GM18499 (cell line): Measurements from ENCODE around the gene RWDD3.

Experiments used
- ATAC-seq: cut with Tn5 transposase; IDR thresholded peaks from one replicate; pipeline ENCODE4 v1.9.1; 2021; ENCODE audit warnings: moderate number of reproducible peaks; ENCODE audit not compliant: insufficient read depth, unreplicated experiment

The RWDD3 gene

DNA sequence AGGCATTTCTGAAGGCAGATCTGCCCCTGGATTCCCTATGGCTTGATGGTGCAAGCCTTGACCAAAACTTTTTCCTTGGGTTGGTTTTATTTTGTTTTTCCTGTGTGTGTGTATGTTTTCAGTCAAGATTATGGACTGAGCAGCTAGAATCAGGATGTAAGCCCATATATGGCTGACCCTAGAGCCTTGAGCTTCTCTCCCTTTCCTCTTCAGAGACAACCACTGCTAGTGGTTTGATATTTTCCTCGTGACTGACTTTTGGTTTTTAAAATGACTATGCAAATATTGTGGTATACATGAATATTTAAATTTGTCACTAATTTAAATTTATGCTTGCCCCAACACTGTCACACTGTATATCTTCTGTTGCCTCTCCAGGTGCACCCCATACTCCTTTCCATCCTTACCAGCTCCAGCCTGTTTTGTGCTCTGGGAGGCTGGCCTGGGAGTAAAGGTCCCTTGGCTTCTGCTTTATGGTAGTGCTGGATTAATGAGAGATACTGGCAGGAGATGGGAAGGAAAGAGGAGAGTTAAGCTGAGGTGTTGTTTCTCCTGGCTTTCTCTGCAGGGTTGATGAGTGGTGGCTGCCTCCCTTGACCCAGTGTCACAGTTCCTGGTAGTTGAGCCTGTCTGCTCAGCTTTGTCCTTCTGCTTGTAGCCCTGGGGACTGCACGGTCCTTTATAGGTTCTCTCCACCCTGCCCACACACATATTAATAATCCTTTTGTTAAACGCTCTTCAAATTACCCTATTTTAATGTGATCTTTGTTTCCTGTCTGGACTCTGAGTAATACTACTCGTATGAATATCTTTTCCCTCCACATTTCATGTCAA is 44.4 kb downstream of the RWDD3 start:
- no peak for ATAC-seq

GRCh38 chr1:95281781-95282517 is 47.9 kb downstream of the RWDD3 start:
- no peak for ATAC-seq

- ATAC-seq = no peak
Measured at GRCh38 chr1:95282518-95282895, 48.5 kb downstream of the RWDD3 start.

DNA sequence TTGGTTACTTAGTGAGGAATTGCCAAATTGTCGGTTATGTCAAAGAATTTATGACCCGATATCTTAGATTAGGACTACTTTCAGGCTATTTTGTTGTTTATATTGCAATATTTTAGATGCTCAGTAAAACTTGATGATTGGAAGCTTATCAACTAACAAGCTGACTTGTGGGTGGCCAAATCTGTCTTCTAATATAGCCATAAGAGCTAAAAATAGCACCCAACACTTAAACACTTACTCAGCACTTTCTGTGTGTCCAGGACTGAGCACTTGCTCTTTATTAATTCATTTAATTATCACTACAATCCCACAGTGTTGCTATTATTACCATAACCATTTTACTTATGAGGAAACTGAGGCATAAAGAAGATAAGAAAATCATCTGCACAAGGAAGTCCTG is 50.4 kb downstream of the RWDD3 start:
- ATAC-seq = no peak

DNA sequence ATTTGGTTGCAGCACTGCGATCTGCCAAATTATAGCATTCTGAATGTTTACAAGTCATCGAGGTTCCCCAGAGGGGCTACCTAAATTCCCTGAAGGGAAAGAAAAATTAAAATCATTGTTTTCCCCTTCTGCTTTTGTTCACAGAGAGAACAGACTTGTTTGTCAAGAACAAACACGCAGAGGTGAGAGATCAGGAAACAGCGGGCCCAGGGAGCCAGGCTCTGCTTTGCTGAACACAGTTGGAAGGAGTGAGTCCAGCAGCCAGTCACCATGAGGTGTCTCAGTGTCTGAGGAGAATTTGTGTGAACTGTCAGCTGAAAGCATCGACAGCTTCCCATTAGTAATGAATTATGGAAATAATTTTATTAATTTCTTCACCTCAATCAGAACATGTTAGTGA is 52.5 kb downstream of the RWDD3 start:
- no peak for ATAC-seq

GRCh38 chr1:95287081-95287480 is 53.1 kb downstream of the RWDD3 start:
- ATAC-seq = no peak

DNA sequence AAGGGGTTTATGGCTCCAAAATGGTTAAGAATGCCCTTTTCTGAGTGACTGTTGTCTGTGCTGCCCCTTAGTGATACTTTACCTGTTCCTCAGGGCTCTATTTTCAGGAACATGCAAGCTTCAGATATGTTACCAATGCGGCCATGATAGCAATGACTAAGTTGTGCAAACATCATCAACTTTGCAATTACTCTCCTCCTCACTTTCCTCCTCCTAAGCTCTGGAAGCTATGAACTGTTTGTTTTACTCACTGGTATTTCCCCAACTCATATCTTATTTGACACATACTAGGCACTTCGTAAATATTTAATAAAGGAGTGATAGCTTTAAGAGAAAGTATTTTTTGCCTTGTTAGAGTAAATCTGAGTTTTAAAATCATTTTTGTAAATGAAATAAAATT is 53.8 kb downstream of the RWDD3 start:
- ATAC-seq = no peak
